Stimulated activated CD4-positive, alpha-beta T cell treated with anti-CD3 and anti-CD28 coated beads, Interleukin-1b, Interleukin-23, amount 100 ng/mL, for 1 hour (primary cell): Measurements from ENCODE around the gene COL11A2.

ENCODE experiments used
- DNase-seq, 2 donors: peaks; one replicate each; pipeline ENCODE4 v3.0.0-alpha.2; 2020; ENCODE audit warnings: low read depth in 2 of 2

Gene COL11A2

DNA sequence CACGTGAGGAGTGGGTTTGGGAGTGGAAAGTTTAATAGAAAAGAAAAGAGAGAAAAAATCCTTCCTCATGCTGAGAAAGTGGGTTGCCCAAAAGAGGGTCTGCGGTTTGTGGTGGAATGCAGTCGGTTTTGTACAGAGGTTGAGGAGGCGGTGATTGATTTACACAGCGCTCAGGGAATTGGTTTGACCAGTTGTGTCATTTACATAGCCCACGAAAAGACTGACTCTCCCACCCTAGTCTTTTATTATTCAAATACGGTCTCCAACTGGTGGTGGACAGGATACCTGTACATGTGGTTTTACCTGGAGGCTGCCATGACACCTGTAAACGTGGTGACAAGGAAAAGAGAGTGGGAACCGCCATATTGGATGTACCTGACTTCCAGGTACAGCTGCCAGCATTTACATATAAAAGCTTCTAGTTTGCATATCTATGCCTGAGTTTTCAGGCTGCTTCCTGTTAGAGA lies 74.4 kb downstream of the COL11A2 start:
- no peak for DNase-seq

DNA sequence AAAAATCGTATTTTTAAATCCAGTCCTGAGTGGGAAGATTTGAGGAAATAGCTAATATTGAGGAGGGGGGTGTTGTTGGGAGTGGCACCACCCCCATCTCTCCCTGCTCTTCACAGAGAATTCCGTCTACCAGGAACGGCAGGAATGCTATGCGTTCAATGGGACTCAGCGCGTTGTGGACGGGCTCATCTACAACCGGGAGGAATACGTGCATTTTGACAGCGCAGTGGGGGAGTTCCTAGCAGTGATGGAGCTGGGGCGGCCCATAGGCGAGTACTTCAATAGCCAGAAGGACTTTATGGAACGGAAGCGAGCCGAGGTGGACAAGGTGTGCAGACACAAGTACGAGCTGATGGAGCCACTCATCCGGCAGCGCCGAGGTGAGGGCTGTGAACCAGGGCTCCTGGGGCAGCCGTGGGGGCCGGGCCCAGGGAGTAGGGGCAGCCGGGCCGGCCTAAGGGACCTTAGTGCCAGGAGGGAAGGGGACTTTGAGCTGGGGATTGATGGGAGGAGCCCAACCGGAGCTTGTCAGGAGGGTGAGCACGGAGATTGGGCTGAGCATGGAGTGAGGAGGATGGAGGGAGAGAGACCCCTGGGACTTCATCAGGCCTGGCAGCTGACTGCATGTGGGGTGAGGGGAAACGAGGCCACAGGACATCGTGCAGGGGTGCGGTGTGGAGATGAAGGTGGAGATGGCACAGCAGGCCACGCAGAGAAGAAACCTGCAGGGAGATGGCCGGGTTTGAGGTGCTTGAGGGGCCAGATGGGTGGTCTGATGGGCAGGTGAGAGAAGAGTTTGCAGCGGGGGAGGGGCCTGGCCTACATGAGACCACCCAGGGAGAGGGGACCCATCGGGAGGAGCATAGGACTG lies 75.2 kb downstream of the COL11A2 start:
- no peak for DNase-seq

DNA sequence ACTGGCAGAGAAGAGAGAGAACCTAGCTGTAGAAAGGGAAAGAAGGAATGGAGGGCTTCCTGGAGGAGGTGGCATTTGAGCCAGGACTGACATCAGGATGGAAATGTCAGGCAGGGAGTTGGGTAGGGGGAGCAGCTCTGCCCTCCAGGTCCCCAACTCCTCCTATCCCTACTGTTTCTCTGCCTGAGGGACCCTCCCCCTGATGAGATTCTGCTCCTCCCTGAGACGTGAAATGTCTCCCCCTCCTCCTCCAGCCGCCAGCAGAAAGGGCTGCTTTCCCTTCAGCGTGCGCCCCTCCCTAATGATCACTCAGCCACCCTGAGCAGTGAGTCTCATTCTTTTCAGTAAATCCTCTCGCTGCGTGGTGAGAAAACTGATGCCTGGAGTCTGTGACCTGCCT lies 75.8 kb downstream of the COL11A2 start:
- no peak for DNase-seq

DNA sequence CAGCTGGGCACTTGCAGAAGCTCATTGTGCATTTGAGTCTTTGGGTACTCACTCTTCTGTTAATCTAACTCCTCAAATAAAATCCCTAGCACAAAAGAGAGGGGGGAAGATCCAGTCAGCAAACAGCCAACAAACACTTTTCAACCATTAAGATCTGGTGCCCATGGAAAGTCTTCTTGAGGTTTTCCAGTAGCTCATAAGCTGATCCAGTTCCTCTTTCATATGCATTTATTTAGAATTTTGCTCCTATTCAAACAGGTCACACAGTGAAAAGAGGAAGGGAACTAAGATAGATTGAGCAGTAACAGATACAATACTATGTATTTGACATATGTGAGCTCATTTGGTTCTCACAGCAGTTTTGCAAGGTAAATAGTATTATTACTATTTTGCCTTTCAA lies 77.9 kb downstream of the COL11A2 start:
- no peak for DNase-seq

DNA sequence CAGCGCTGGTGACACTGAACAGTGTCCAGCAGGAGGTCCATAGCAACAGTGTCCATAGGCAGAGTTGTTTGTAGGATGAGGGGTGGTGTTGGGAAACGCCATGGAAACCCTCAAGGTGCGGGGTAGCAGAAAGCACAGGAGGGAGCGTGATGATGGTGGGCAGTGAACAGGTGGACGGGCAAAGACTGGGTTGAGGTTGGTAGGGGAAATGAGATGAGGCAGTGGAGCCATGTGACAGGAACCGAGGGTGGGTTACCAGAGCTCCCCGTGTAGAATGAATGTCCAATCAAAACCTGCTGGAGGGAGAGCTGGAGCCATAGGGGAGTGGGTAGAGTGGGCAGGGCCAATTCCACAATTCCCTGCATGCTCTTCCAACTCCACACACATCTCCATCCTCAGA lies 78.5 kb downstream of the COL11A2 start:
- DNase-seq = no peak
